Prostate gland (tissue), 2 donors: Measurements from ENCODE around the gene ITGA8. TPM values are rescaled to one million over a fixed set of nuclear protein-coding genes. Genes with fewer than 3 reads are reported as not detected.

Experiments
- DNase-seq: peaks from one replicate; pipeline ENCODE4 v3.0.0-alpha.2; 2019; ENCODE audit warnings: low spot score
- H3K27ac ChIP-seq, 2 donors: fragments of 200-600 bp; sonication (generic); 2 replicates each; pipeline ENCODE4 v1.5.1; 2017 to 2019
- H3K27me3 ChIP-seq: fragments of 200-600 bp; sonication (generic); replicated peaks from 2 replicates; pipeline ENCODE4 v1.5.1; 2019; ENCODE audit not compliant: insufficient read depth
- H3K36me3 ChIP-seq, 2 donors: fragments of 200-600 bp; sonication (generic); 1 replicate in 1 of 2; 2 replicates in 1 of 2; pipeline versions ENCODE4 v1.5.1 to v1.8.1; 2017 to 2019
- H3K4me1 ChIP-seq: fragments of 200-600 bp; sonication (generic); replicated peaks from 2 replicates; pipeline ENCODE4 v1.5.1; 2019
- H3K4me3 ChIP-seq, 2 donors: fragments of 200-600 bp; sonication (generic); 2 replicates each; pipeline ENCODE4 v1.5.1; 2017 to 2019
- H3K9me3 ChIP-seq: fragments of 200-600 bp; sonication (generic); 2 replicates; pipeline ENCODE4 v1.5.1; 2017
- CTCF ChIP-seq, 4 experiments: fragments of 200-600 bp in 2 of 4; fragments of 450-650 bp in 2 of 4; sonication (generic) in 2 of 4; IDR thresholded peaks; 1 replicate in 3 of 4; 2 replicates in 1 of 4; pipeline ENCODE4 v1.5.1; 2016 to 2019; ENCODE audit warnings: antibody characterized with exemption in 4 of 4, mild to moderate bottlenecking in 2 of 4, moderate library complexity in 2 of 4
- POLR2A ChIP-seq: fragments of 450-650 bp; IDR thresholded peaks from one replicate; pipeline ENCODE4 v1.6.1; 2016; ENCODE audit warnings: antibody characterized with exemption, mild to moderate bottlenecking
- POLR2AphosphoS5 ChIP-seq: sonication (generic); formaldehyde crosslinking; IDR thresholded peaks from one replicate; pipeline ENCODE4 v1.6.1; 2017; ENCODE audit warnings: antibody characterized with exemption
- WGBS: methylation state at CpG from one replicate; pipeline ENCODE4 v1.1.5; 2018; 5-methylcytosine and 5-hydroxymethylcytosine counted together
- intact Hi-C: fragments of 100-400 bp; cut with DNase I; formaldehyde crosslinking; loops from one replicate; pipeline ENCODE4 v1.14.2; 2022
- total RNA-seq, 2 donors: library from RNA; depleted of rRNA; stranded (reverse); fragments of >200 nt; gene quantifications; one replicate each; pipeline ENCODE4 v1.1.0, GENCODE V29; 2016

Gene ITGA8
- total RNA-seq, 2 donors from 2014 or later: 10.3 to 11.2 TPM

- Histone ChIP-seq H3K9me3 (no peaks in the 10 kb centered on the region), H3K27ac (no peak overlapping the region), H3K4me3 (no peak overlapping the region), H3K4me1 (no peaks in the 10 kb centered on the region), H3K27me3 (no peaks in the 10 kb centered on the region), H3K36me3 (no peaks in the 10 kb centered on the region)
- intact Hi-C loops: no loop called here
- DNase-seq: no peak
- no peak for TF ChIP-seq POLR2AphosphoS5
- TF ChIP-seq CTCF (IDR thresholded peaks at IDR 0.05): no peak
- no peak for TF ChIP-seq POLR2A
Observed at GRCh38 chr10:15595260-15595659, 124.5 kb downstream of the ITGA8 start.

DNA sequence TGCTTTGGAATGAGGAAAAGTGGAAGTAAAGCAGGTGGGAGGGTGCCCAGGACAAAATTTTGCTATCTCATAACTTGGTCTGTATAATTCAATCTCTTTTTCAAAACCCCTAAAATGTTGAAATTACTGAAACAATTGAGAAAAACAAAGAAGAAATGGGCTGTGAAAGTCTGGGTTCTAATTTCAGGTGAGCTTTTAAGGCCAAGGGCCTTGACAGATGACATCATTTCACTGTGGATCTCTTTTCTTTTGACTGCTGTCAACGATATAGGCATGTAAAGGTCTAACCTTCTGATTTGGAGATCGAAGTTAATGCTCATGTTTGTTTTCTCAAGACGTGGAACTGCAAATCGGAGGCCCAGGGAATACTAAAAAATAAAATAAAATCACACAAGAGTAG, 127.8 kb downstream of the ITGA8 start:
- WGBS: 92% methylated on average over 4 of the region's 4 CpGs
- H3K36me3 ChIP-seq: no peaks in the 10 kb centered on the region
- intact Hi-C loops: no loop called here
- DNase-seq: no peak
- no peak overlapping the region for H3K4me3 ChIP-seq
- TF ChIP-seq POLR2AphosphoS5: no peak
- no peak for TF ChIP-seq CTCF (IDR thresholded peaks at IDR 0.05)
- H3K4me1 ChIP-seq: no peaks in the 10 kb centered on the region
- no peaks in the 10 kb centered on the region for H3K9me3 ChIP-seq
- H3K27ac ChIP-seq: no peak overlapping the region
- no peaks in the 10 kb centered on the region for H3K27me3 ChIP-seq

GRCh38 chr10:15591431-15591830, 128.3 kb downstream of the ITGA8 start:
- H3K9me3 ChIP-seq: no peaks in the 10 kb centered on the region
- no peaks in the 10 kb centered on the region for H3K4me1 ChIP-seq
- H3K4me3 ChIP-seq: no peak overlapping the region
- TF ChIP-seq CTCF (IDR thresholded peaks at IDR 0.05): no peak
- no peak for TF ChIP-seq POLR2A
- no peak for TF ChIP-seq POLR2AphosphoS5
- H3K36me3 ChIP-seq: no peaks in the 10 kb centered on the region
- H3K27ac ChIP-seq: no peak overlapping the region
- WGBS: 96% methylated on average over 2 of the region's 2 CpGs
- intact Hi-C loops: no loop called here
- DNase-seq: no peak
- H3K27me3 ChIP-seq: no peaks in the 10 kb centered on the region

DNA sequence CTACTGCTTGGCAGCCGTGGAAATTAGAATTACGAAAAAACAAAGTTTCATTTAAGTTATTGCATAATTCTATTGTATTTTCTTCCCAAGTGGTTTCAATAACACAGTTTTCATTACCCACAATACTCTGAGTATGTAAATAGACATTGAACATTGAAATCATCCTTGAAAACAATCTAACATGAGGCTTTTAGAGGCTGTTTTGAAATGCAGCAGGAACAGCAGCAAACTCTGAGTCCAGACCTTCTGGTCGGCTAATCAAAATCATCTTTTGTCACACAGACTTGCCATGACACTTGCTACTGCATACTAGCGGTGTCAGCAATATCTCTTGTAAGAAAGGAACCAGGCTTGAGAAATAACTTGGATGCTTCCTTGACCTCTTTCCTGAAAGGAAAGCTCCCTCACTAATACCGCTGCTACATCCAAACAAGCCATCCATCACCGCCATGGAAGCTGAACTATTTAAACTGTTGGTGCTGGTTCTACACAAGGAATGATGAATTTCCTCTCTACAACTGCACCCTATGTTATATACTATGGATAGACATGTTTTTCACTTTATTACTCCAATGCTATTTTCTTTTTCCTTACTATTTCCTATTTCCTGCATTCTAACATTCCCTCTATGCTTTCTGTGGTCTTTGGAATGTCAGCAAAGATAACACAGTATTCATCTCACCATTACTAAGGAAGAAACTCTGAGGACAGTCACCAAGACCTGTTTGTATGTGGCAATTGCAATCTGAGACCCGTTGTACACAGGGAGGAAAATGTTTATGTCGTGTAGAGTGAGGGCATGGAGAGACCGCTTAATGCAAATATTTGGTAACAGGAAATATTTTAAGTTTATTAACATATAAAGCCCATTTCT, 130.8 kb downstream of the ITGA8 start:
- WGBS: 70% methylated on average over 9 of the region's 9 CpGs
- no peak for TF ChIP-seq CTCF (IDR thresholded peaks at IDR 0.05)
- no peak for TF ChIP-seq POLR2A
- TF ChIP-seq POLR2AphosphoS5: no peak
- Histone ChIP-seq H3K4me1 (no peaks in the 10 kb centered on the region), H3K4me3 (no peak overlapping the region), H3K27ac (no peak overlapping the region), H3K36me3 (no peaks in the 10 kb centered on the region), H3K27me3 (no peaks in the 10 kb centered on the region), H3K9me3 (no peaks in the 10 kb centered on the region)
- no peak for DNase-seq
- intact Hi-C loops: loop anchor here (5.0 to 10.0 kb wide), 2 partner anchors 154 to 233 kb away; no protein-coding TSS in a partner anchor

DNA sequence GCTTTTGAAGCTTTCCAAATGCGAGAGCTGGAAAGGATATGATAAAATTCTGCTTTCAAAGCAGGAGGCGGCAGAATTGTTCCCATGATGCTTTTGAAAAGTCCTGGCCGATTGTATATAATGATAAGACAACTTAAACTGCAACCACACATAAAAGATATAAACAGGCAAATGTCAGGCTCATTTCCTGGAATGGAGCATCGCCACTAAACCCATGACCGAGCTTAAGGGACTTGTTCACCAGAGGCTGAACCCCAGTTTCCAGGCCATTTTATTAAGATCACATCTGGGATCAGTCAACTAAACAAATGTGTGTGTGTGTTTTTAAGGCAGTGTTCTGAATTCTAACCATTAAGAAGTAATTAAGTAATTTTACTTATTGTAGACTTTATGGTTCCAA, 131.6 kb downstream of the ITGA8 start:
- Histone ChIP-seq H3K27ac (no peak overlapping the region), H3K27me3 (no peaks in the 10 kb centered on the region), H3K9me3 (no peaks in the 10 kb centered on the region), H3K4me1 (no peaks in the 10 kb centered on the region), H3K4me3 (no peak overlapping the region), H3K36me3 (no peaks in the 10 kb centered on the region)
- no peak for DNase-seq
- intact Hi-C loops: loop anchor here (5.0 to 10.0 kb wide), 2 partner anchors 153 to 234 kb away; no protein-coding TSS in a partner anchor
- no peak for TF ChIP-seq CTCF (IDR thresholded peaks at IDR 0.05)
- no peak for TF ChIP-seq POLR2AphosphoS5
- TF ChIP-seq POLR2A: no peak
- 71% methylated on average over 5 of the region's 5 CpGs for WGBS
